Astrocyte (in vitro differentiated cells and primary cell): ENCODE data around the gene BCR. TPM values are rescaled to one million over a fixed set of nuclear protein-coding genes. Genes with fewer than 3 reads are reported as not detected.

Source experiments
- DNase-seq: peaks from one replicate; pipeline ENCODE4 v3.0.0-alpha.2; 2010; ENCODE audit warnings: low read depth
- FAIRE-seq: peaks from 2 replicates; lab custom pipeline; 2011; peaks lifted over from hg19 to GRCh38; lab: Jason Lieb, UNC
- H2AFZ ChIP-seq: 2 replicates; pipeline ENCODE4 v1.6.0; 2012; ENCODE audit warnings: low read depth, low read length, inconsistent platforms
- H3K27ac ChIP-seq: 2 replicates; pipeline ENCODE4 v1.5.1; 2011; ENCODE audit warnings: low read depth, low read length, inconsistent platforms
- H3K27me3 ChIP-seq: 2 replicates; pipeline ENCODE4 v1.6.0; 2011; ENCODE audit warnings: low read length, inconsistent platforms; ENCODE audit not compliant: insufficient read depth
- H3K36me3 ChIP-seq: 2 replicates; pipeline ENCODE4 v1.5.1; 2011; ENCODE audit warnings: low read length, inconsistent platforms; ENCODE audit not compliant: insufficient read depth
- H3K4me1 ChIP-seq: 2 replicates; pipeline ENCODE4 v1.5.1; 2011; ENCODE audit warnings: low read length, inconsistent platforms; ENCODE audit not compliant: insufficient read depth
- H3K4me2 ChIP-seq: 2 replicates; pipeline ENCODE4 v1.6.0; 2012; ENCODE audit warnings: low read length, inconsistent platforms
- H3K4me3 ChIP-seq: 2 replicates; pipeline ENCODE4 v1.5.1; 2011; ENCODE audit warnings: low read depth, mild to moderate bottlenecking, low read length, inconsistent platforms; ENCODE audit not compliant: insufficient read depth
- H3K79me2 ChIP-seq: 2 replicates; pipeline ENCODE4 v1.6.0; 2012; ENCODE audit warnings: mild to moderate bottlenecking, low read length, inconsistent platforms; ENCODE audit not compliant: insufficient read depth
- H3K9ac ChIP-seq: 2 replicates; pipeline ENCODE4 v1.6.0; 2012; ENCODE audit warnings: mild to moderate bottlenecking, low read length, inconsistent platforms
- H3K9me3 ChIP-seq: 2 replicates; pipeline ENCODE4 v1.5.1; 2012; ENCODE audit warnings: low read depth, mild to moderate bottlenecking, low read length, inconsistent platforms; ENCODE audit not compliant: insufficient read depth
- H4K20me1 ChIP-seq: 2 replicates; pipeline ENCODE4 v1.6.0; 2012; ENCODE audit warnings: low read length, inconsistent platforms; ENCODE audit not compliant: insufficient read depth
- H3K27ac Mint-ChIP-seq: one replicate; pipeline ENCODE4 v1.8.0; 2021; ENCODE audit warnings: mild to moderate bottlenecking, mixed read lengths; ENCODE audit not compliant: unreplicated experiment
- H3K27me3 Mint-ChIP-seq: one replicate; pipeline ENCODE4 v1.8.0; 2021; ENCODE audit warnings: low read depth, mixed read lengths; ENCODE audit not compliant: unreplicated experiment
- H3K36me3 Mint-ChIP-seq: one replicate; pipeline ENCODE4 v1.8.0; 2021; ENCODE audit warnings: low read depth, mixed read lengths; ENCODE audit not compliant: unreplicated experiment
- H3K4me1 Mint-ChIP-seq: one replicate; pipeline ENCODE4 v1.8.0; 2021; ENCODE audit warnings: low read depth, mixed read lengths; ENCODE audit not compliant: unreplicated experiment
- H3K4me3 Mint-ChIP-seq: one replicate; pipeline ENCODE4 v1.8.0; 2021; ENCODE audit warnings: mild to moderate bottlenecking, moderate library complexity, mixed read lengths; ENCODE audit not compliant: unreplicated experiment
- H3K9me3 Mint-ChIP-seq: one replicate; pipeline ENCODE4 v1.8.0; 2021; ENCODE audit warnings: mild to moderate bottlenecking, mixed read lengths; ENCODE audit not compliant: unreplicated experiment
- CTCF ChIP-seq: IDR thresholded peaks from 2 replicates; pipeline ENCODE4 v1.5.1; 2011; ENCODE audit warnings: low read depth, mild to moderate bottlenecking, inconsistent platforms, low read length, moderate library complexity; ENCODE audit not compliant: insufficient read depth
- EZH2 ChIP-seq: IDR thresholded peaks from 2 replicates; pipeline ENCODE4 v1.6.1; 2012; ENCODE audit warnings: mild to moderate bottlenecking, low read length, inconsistent platforms; ENCODE audit not compliant: insufficient read depth
- total RNA-seq: library from RNA; stranded (reverse); gene quantifications from 2 replicates; pipeline ENCODE4 v1.2.1, GENCODE V29; 2021

The BCR gene
- total RNA-seq, 1 donor from 2014 or later, result 48.9 TPM

GRCh38 chr22:23137468-23137867 lies 42.8 kb upstream of the BCR start:
- Histone ChIP-seq H4K20me1 (no peaks in the 10 kb centered on the region), H3K79me2 (no peaks in the 10 kb centered on the region), H3K4me2 (no peak overlapping the region), H3K27me3 (peaks cover 4% of the 10 kb centered on the region), H3K4me1 (peaks cover 15% of the 10 kb centered on the region), H3K4me3 (no peak overlapping the region), H3K9me3 (no peaks in the 10 kb centered on the region), H2AFZ (no peak overlapping the region), H3K36me3 (no peaks in the 10 kb centered on the region), H3K9ac (no peak overlapping the region), H3K27ac (no peak overlapping the region)
- FAIRE-seq, result no peak
- TF ChIP-seq EZH2, result no peak
- Mint-ChIP-seq H3K4me3 (no peak overlapping the region), H3K9me3 (no peaks in the 10 kb centered on the region), H3K4me1 (peaks cover 6% of the 10 kb centered on the region), H3K27ac (no peak overlapping the region), H3K36me3 (no peaks in the 10 kb centered on the region), H3K27me3 (peaks cover 10% of the 10 kb centered on the region)
- DNase-seq, result no peak

DNA sequence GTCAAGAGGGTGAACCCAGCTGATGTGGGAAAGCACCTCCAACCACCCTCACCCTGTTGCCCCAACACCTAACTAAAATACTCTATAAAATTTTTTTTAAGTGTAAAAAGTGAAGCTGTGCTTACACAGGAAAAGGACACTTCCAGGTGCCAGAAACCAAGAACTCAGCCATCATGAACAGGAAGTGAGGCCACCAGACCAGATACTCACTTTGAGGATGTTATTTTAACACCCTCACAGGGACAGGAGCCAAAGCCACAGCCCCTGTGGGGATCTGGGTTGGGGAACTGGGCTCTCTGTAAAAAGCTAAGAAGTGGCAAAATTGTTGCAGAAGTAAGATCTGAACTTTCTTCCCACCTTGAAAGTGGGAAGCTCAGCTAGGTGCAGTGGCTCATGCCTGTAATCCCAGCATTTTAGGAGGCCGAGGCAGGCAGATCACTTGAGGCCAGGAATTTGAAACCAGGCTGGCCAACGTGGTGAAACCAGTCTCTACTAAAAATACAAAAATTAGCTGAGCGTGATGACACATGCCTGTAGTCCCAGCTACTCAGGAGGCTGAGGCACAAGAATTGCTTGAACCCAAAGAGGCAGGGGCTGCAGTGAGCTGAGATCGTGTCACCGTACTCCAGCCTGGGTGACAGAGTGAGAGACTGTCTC lies 42.3 kb upstream of the BCR start:
- Mint-ChIP-seq H3K4me3 (no peak overlapping the region), H3K27ac (no peak overlapping the region), H3K36me3 (no peaks in the 10 kb centered on the region), H3K9me3 (peaks cover 3% of the 10 kb centered on the region), H3K4me1 (peaks cover 6% of the 10 kb centered on the region), H3K27me3 (peaks cover 8% of the 10 kb centered on the region)
- peak overlapping the region; percentile 32 for H3K4me2 ChIP-seq
- no peak overlapping the region for H3K4me3 ChIP-seq
- FAIRE-seq (no peak), DNase-seq (no peak)
- TF ChIP-seq EZH2, result no peak
- TF ChIP-seq CTCF, result no peak
- no peak overlapping the region for H3K27ac ChIP-seq
- H3K9me3 ChIP-seq, result no peaks in the 10 kb centered on the region
- peak overlapping the region; percentile 26 for H2AFZ ChIP-seq
- H3K36me3 ChIP-seq, result no peaks in the 10 kb centered on the region
- peaks cover 4% of the 10 kb centered on the region for H3K27me3 ChIP-seq
- H3K79me2 ChIP-seq, result no peaks in the 10 kb centered on the region
- peaks cover 15% of the 10 kb centered on the region for H3K4me1 ChIP-seq
- H4K20me1 ChIP-seq, result no peaks in the 10 kb centered on the region
- no peak overlapping the region for H3K9ac ChIP-seq

GRCh38 chr22:23138584-23139435 lies 41.5 kb upstream of the BCR start:
- Mint-ChIP-seq H3K4me1 (peaks cover 6% of the 10 kb centered on the region), H3K27ac (no peak overlapping the region)

More at GRCh38 chr22:23138584-23139435, 41.5 kb upstream of the BCR start:
- Mint-ChIP-seq H3K27me3 (peaks cover 4% of the 10 kb centered on the region), H3K36me3 (no peaks in the 10 kb centered on the region), H3K9me3 (peaks cover 3% of the 10 kb centered on the region), H3K4me3 (no peak overlapping the region)
- H3K36me3 ChIP-seq, result no peaks in the 10 kb centered on the region
- no peak overlapping the region for H2AFZ ChIP-seq
- DNase-seq (no peak), FAIRE-seq (no peak)
- H3K79me2 ChIP-seq, result no peaks in the 10 kb centered on the region
- TF ChIP-seq EZH2 (no peak), CTCF (no peak)
- H3K4me3 ChIP-seq, result no peak overlapping the region
- no peaks in the 10 kb centered on the region for H4K20me1 ChIP-seq
- H3K4me1 ChIP-seq, result peaks cover 15% of the 10 kb centered on the region
- H3K9ac ChIP-seq, result no peak overlapping the region
- H3K27me3 ChIP-seq, result peaks cover 3% of the 10 kb centered on the region
- H3K9me3 ChIP-seq, result no peaks in the 10 kb centered on the region
- no peak overlapping the region for H3K4me2 ChIP-seq
- H3K27ac ChIP-seq, result no peak overlapping the region
